Endothelial cell of umbilical vein (primary cell): ENCODE results near the gene LURAP1L. TPM values are rescaled to one million over a fixed set of nuclear protein-coding genes. Genes with fewer than 3 reads are reported as not detected.
A peak's percentile ranks its signal among the peaks of the same experiment; 100 is the strongest.

Source experiments
- BruUV-seq: library from RNA; stranded (reverse); fragments of 400-500 nt; replicated peaks from 2 replicates; lab custom pipeline; 2021; lab: Mats Ljungman, UMichigan
- CTCF ChIA-PET: fragments of 300-600, 350-600 bp; sonication (Branson Sonifier 250); formaldehyde crosslinking; loops from one replicate; lab custom pipeline; 2021; ENCODE audit warnings: antibody characterized with exemption, inconsistent platforms; lab: Charles Lee
- POLR2A ChIA-PET: fragments of 300-600, 350-600 bp; sonication (Branson Sonifier 250); formaldehyde crosslinking; loops from one replicate; lab custom pipeline; 2021; ENCODE audit warnings: antibody characterized with exemption, inconsistent platforms; lab: Charles Lee
- DNase-seq: peaks from one replicate; pipeline ENCODE4 v3.0.0-alpha.2; 2011; ENCODE audit warnings: low read depth, low spot score
- FAIRE-seq: peaks from 2 replicates; lab custom pipeline; 2011; peaks lifted over from hg19 to GRCh38; lab: Jason Lieb, UNC
- H2AFZ ChIP-seq: 2 replicates; pipeline ENCODE4 v1.6.0; 2012; ENCODE audit warnings: low read depth, low read length, control low read depth, inconsistent platforms
- H3K27ac ChIP-seq: 2 replicates; pipeline ENCODE4 v1.5.1; 2011; ENCODE audit warnings: low read depth, mild to moderate bottlenecking, control low read depth, low read length, moderate library complexity; ENCODE audit not compliant: insufficient read depth
- H3K27me3 ChIP-seq, 2 experiments: 2 replicates each; pipeline versions ENCODE4 v1.6.0 to v1.6.1; 2011; ENCODE audit warnings: low read length in 2 of 2, mixed read lengths in 1 of 2; ENCODE audit not compliant: control insufficient read depth in 2 of 2, insufficient read depth in 2 of 2
- H3K36me3 ChIP-seq, 2 experiments: 2 replicates in 1 of 2; 3 replicates in 1 of 2; pipeline ENCODE4 v1.5.1; 2011; ENCODE audit warnings: low read length in 2 of 2, mild to moderate bottlenecking in 1 of 2, moderate library complexity in 1 of 2; ENCODE audit not compliant: control insufficient read depth in 2 of 2, insufficient read depth in 2 of 2; ENCODE audit errors: extremely low read depth in 1 of 2
- H3K4me1 ChIP-seq: 3 replicates; pipeline ENCODE4 v1.5.1; 2011; ENCODE audit warnings: mild to moderate bottlenecking, low read length; ENCODE audit not compliant: control insufficient read depth, insufficient read depth; ENCODE audit errors: extremely low read depth
- H3K4me2 ChIP-seq: 2 replicates; pipeline ENCODE4 v1.6.1; 2011; ENCODE audit warnings: low read length, control low read depth, mixed read lengths; ENCODE audit not compliant: insufficient read depth
- H3K4me3 ChIP-seq, 3 experiments: fragments of 200-600 bp in 1 of 3; sonication (generic), shearing (Covaris generic) in 1 of 3; replicated peaks in 1 of 3; 2 replicates each; pipeline ENCODE4 v1.5.1; 2011 to 2016; ENCODE audit warnings: control low read depth in 3 of 3, low read length in 3 of 3, mild to moderate bottlenecking in 2 of 3, inconsistent platforms in 1 of 3, low read depth in 1 of 3, moderate library complexity in 1 of 3; ENCODE audit not compliant: insufficient read depth in 1 of 3
- H3K79me2 ChIP-seq: 2 replicates; pipeline ENCODE4 v1.6.0; 2012; ENCODE audit warnings: low read length, inconsistent platforms; ENCODE audit not compliant: control insufficient read depth, insufficient read depth
- H3K9ac ChIP-seq: replicated peaks from 2 replicates; pipeline ENCODE3; 2011; ENCODE audit warnings: low read length, control low read depth; ENCODE audit not compliant: insufficient read depth; ENCODE audit errors: extremely low read depth
- H3K9me1 ChIP-seq: replicated peaks from 3 replicates; pipeline ENCODE4 v1.6.0; 2011; ENCODE audit warnings: mild to moderate bottlenecking, low read length; ENCODE audit not compliant: control insufficient read depth, insufficient read depth; ENCODE audit errors: extremely low read depth
- H3K9me3 ChIP-seq: replicated peaks from 2 replicates; pipeline ENCODE4 v1.5.1; 2012; ENCODE audit warnings: low read length, inconsistent platforms; ENCODE audit not compliant: control insufficient read depth, insufficient read depth
- H4K20me1 ChIP-seq: replicated peaks from 2 replicates; pipeline ENCODE3; 2011; ENCODE audit warnings: mild to moderate bottlenecking, low read length; ENCODE audit not compliant: control insufficient read depth, insufficient read depth; ENCODE audit errors: extremely low read depth
- EZH2 ChIP-seq: IDR thresholded peaks from 2 replicates; pipeline ENCODE4 v1.6.1; 2012; ENCODE audit warnings: borderline replicate concordance, low read depth, mild to moderate bottlenecking, moderate library complexity, low read length, inconsistent platforms; ENCODE audit not compliant: severe bottlenecking
- FOS ChIP-seq: IDR thresholded peaks from 2 replicates; pipeline ENCODE4 v1.6.1; 2011; ENCODE audit warnings: mild to moderate bottlenecking, low read length, moderate library complexity, borderline replicate concordance; ENCODE audit not compliant: insufficient read depth
- GATA2 ChIP-seq: IDR thresholded peaks from 2 replicates; pipeline ENCODE4 v1.7.0; 2011; ENCODE audit warnings: low read depth, mild to moderate bottlenecking, moderate library complexity, mixed read lengths, low read length; ENCODE audit not compliant: insufficient read length, insufficient read depth
- MYC ChIP-seq: IDR thresholded peaks from one replicate; pipeline ENCODE4 v1.6.1; 2011; ENCODE audit warnings: mild to moderate bottlenecking, low read depth, low read length
- POLR2A ChIP-seq: IDR thresholded peaks from 2 replicates; pipeline ENCODE4 v1.6.1; 2012; ENCODE audit warnings: low read depth, mild to moderate bottlenecking, control low read depth, low read length
- dilution Hi-C: fragments of 300-500 bp; cut with MboI; formaldehyde crosslinking; loops from one replicate; pipeline ENCODE4 v1.15.0; 2019; ENCODE audit warnings: low sequenced_read_pairs; ENCODE audit not compliant: extremely low pct_ligation_motif_present
- intact Hi-C: fragments of 100-400 bp; cut with micrococcal nuclease; formaldehyde crosslinking; loops from one replicate; pipeline ENCODE4 v1.10.0; 2022
- polyA plus RNA-seq, 4 experiments: library from polyadenylated mRNA; depleted of rRNA in 3 of 4; stranded (reverse) in 3 of 4; unstranded in 1 of 4; fragments of >200 nt; gene quantifications; 2 replicates each; pipeline versions ENCODE4 v1.2.1 to v1.2.3, GENCODE V29; 2011 to 2012; ENCODE audit warnings: missing spikeins in 1 of 4
- total RNA-seq: library from RNA; stranded (reverse); gene quantifications from 2 replicates; pipeline ENCODE4 v1.2.3, GENCODE V29; 2021
- TF ChIP-seq, protein P1 (sequence below), 2 donors: IDR thresholded peaks; 1 replicate in 1 of 2; 2 replicates in 1 of 2; pipeline ENCODE4 v1.5.1; 2011; ENCODE audit warnings: low read length in 2 of 2, mild to moderate bottlenecking in 2 of 2, moderate library complexity in 2 of 2, control low read depth in 1 of 2, inconsistent platforms in 1 of 2, low read depth in 1 of 2; ENCODE audit not compliant: insufficient read depth in 1 of 2; ENCODE audit errors: extremely low read depth in 1 of 2
- TF ChIP-seq, protein P2 (sequence below): IDR thresholded peaks from 2 replicates; pipeline ENCODE4 v1.6.1; 2011; ENCODE audit not compliant: insufficient read depth, insufficient read length

Gene LURAP1L
- total and polyA plus RNA-seq, 2 donors (not counting 3 experiments of a cell fraction or from before 2014, with no cell fraction given) = 1.5 to 3.3 TPM

DNA sequence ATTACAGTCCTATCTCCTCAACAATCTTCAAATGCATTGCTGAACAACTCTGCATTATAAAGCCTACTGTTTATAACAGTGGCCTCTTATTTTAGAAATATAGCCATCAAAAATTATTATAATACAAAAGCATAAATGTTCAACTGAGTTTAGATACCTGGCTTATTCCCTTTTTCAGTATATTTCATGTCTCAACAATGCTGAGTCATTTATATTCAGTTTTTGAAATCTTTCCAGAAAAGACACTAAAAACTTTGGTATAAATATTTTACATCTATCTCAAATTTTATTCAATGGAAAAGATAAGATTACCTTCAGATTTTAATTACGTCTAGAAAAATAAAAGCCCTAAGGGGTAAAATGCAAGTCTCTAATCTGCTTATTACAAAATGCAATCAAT is 37.9 kb downstream of the LURAP1L start:
- FAIRE-seq (no peak), DNase-seq (no peak)
- Histone ChIP-seq H3K27ac (peak overlapping the region; percentile 99), H3K9ac (no peak overlapping the region), H3K9me3 (no peaks in the 10 kb centered on the region), H3K27me3 (no peaks in the 10 kb centered on the region), H3K4me1 (peaks cover 23% of the 10 kb centered on the region), H4K20me1 (no peaks in the 10 kb centered on the region), H3K79me2 (no peaks in the 10 kb centered on the region), H3K9me1 (no peaks in the 10 kb centered on the region), H3K36me3 (no peaks in the 10 kb centered on the region), H2AFZ (no peak overlapping the region), H3K4me3 (peak overlapping the region in 1 of 3 experiments; percentile 29), H3K4me2 (peak overlapping the region; percentile 67)
- dilution Hi-C loops (no loop called here), intact Hi-C loops (no loop called here)
- POLR2A ChIA-PET = no interaction called here
- no TSS peak for BruUV-seq
- CTCF ChIA-PET = interaction anchor here (2.0 kb wide), 1 partner anchor 11 kb away, joined by 5 read pairs; no protein-coding TSS in a partner anchor
- TF ChIP-seq FOS (no peak), POLR2A (no peak), GATA2 (no peak), EZH2 (no peak), MYC (no peak)
- TF ChIP-seq, protein P1, sequence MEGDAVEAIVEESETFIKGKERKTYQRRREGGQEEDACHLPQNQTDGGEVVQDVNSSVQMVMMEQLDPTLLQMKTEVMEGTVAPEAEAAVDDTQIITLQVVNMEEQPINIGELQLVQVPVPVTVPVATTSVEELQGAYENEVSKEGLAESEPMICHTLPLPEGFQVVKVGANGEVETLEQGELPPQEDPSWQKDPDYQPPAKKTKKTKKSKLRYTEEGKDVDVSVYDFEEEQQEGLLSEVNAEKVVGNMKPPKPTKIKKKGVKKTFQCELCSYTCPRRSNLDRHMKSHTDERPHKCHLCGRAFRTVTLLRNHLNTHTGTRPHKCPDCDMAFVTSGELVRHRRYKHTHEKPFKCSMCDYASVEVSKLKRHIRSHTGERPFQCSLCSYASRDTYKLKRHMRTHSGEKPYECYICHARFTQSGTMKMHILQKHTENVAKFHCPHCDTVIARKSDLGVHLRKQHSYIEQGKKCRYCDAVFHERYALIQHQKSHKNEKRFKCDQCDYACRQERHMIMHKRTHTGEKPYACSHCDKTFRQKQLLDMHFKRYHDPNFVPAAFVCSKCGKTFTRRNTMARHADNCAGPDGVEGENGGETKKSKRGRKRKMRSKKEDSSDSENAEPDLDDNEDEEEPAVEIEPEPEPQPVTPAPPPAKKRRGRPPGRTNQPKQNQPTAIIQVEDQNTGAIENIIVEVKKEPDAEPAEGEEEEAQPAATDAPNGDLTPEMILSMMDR (IDR thresholded peaks at IDR 0.05; ENCODE audit: extremely low read depth in 1 of 2, insufficient read depth in 1 of 2, low read depth in 1 of 2, low read length in 2 of 2) = no peak
- TF ChIP-seq, protein P2, sequence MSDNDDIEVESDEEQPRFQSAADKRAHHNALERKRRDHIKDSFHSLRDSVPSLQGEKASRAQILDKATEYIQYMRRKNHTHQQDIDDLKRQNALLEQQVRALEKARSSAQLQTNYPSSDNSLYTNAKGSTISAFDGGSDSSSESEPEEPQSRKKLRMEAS = no peak
